HG03135 (cell line): ENCODE data around the gene DDIT4.
A peak's percentile ranks its signal among the peaks of the same experiment; 100 is the strongest.

Experiments used
- ATAC-seq: cut with Tn5 transposase; IDR thresholded peaks from one replicate; pipeline ENCODE4 v1.9.1; 2021; ENCODE audit warnings: mild to moderate bottlenecking, moderate library complexity; ENCODE audit not compliant: unreplicated experiment

The DDIT4 gene

DNA sequence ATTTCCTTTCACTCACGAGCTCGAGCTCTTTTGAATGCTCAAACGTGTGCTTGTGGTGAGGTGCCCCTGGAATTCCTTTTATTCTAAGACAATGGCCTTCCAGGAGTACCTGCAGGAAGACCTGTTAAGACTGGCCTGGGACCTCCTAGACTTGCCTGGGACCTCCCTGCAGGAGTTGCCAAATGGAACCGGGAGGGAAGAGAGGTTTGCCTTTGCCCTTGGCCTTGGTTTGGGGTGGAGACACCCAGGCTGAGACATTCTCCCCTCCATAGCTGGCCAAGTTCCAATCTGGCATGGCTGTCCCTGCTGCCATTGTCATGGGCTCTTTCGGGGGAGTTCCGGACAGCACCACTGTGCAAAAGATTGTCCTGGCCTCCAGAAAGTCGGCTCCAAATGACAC is 41.3 kb downstream of the DDIT4 start:
- no peak for ATAC-seq

DNA sequence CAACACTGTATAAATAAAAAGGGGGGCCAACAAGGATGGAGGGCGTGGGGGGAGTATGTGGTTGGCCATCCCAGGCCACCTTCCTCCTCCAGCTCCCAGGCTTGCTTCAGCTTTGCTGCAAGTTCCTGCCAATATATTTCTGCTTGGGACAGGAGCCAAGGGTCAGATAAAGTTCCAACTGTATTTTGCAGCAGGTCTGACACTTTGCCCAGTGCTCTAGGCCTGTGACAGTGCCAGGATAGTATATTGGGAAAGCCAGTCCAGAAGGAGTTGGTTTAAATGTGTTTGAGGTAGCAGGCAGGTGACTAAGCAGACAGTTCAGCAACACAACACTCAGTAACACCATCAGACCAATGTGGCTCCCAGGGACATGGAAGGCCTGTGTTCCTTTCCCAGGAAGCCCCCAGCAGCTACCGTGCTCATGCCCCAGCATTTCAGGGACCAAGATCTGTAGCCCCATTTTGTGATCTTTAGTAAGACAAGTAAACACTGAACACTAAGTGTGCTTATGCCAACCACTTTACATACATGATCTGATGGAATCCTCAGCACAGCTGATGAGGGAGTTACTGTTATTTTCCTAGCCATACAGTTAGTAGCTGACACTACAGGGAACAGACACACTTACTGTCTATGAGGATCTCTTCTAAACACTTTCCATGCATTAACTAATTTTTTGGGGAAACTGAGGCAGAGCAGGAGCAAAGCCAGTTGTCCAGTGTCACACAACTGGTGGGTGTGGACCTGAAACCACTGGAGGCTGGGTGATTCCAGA is 42.1 kb downstream of the DDIT4 start:
- no peak for ATAC-seq

DNA sequence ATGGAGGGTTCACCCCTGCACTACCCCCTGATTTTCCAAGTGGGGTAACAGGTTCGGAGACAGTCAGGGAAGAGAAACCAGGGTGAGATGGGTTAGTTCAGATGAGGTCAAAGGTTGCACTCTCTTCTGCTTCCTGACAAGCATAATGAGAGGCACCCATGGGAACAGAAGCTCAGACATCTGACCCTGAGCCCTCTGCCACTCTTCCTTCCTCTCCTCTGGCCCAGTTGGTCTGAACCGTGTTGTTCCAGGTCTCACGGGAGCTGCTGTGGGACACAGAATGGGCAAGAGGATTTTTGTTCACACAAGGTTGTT is 42.6 kb downstream of the DDIT4 start:
- no peak for ATAC-seq

DNA sequence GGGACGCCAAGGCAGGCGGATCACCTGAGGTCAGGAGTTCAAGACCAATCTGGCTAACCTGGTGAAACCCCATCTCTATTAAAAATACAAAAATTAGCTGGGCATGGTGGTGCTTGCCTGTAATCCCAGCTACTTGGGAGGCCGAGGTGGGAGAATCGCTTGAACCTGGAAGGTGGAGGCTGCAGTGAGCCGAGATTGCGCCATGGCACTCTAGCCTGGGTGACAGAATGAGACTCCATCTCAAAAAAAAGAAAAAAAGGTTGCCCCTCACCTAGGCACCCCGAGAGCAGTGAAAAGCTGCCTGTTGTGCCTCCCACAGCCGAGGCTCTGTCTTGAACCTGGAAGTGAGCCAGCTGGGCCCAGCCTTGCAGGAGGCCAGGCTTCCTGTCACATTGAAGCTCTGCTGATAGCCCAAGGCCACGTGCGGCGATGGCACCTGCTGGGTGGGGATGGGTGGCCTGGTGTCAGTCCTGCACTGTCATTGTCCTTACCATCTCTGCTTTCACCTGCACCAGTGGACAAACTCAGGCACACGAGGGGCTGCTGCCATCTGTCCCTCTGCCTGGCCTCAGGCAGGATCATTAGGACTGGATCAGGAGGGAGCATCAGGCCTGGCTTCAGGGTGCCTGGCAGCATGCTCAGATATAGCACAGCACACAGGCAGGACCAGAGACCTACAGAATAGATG is 43.2 kb downstream of the DDIT4 start:
- ATAC-seq, result no peak

DNA sequence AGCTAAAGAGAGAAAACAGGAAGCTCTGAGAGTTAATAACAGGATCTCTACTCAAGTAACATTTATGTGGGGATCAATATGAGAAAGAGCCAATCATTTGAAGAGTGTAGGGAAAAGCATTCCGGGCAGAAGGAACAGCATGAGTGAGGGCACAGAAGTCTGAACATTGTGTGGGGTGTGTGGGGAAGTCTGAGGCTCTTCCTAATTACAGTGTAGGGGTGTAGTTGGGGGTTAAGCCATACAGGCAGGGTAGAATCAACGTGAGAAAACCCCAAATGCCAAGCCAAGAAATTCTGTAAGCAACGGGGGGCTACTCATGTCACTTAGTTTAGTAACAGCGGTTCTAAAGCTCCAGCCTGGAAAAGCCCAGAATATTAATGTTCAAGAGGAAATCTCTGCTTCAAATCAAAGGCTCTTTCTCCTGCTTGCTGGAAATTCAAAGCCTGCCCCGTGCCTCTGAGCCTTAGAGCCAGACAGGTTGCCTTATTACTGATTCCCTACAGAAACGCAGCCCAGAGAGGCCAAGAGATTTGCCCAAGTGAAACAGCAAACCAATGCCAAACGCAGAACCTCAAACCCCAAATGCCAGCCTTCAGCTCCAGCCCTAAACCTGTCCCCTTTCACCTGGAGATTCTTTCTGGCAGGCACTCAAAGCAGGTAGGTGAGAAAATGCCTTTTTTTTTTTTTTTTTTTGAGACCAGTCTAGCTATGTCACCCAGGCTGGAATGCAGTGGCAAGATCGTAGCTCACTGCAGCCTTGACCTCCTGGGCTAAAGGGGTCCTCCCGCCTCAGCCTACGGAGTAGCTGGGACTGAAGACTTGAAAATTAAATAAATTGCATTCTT is 44.9 kb downstream of the DDIT4 start:
- no peak for ATAC-seq

DNA sequence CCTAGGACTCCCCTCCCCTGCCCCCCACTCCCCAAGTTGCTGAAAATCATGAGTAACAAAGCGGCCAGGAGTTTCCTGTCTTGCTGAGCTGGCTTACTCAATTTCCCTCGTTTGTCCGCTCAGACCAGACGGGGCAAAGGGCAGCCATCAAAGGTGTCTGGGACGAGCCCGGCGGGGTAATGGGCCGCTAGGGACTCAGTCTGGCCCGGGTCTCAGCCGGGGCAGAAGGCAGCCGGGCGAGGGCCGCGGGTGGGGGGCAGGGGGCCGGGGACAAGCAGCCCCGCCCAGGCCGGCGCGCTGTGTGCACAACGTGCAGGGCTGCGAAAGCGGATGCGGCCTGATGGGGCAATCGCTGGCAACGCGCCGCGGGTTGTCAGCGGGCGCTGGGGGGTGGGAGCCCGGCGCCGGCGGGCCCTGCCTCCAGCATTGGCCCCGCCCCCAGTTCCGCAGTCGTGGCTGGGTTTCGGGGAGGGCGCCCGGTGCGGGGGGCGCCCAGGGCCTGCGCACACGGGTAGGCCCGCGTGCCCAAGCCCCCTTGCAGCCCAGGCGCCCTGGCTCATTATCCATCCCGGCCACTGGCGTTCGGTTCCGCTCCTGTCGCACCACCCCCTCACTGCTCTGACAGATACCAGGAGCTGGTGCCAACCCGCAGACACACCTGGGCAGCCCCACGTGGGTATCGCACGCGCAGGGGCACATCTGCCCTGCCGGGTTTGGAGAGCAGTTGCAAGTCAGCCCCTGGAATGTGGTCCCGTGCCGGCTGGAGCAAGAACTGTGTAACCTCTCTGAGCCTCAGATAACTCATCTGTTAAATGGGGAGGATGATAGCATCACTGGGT is 45.9 kb downstream of the DDIT4 start:
- peak; percentile 45 for ATAC-seq

DNA sequence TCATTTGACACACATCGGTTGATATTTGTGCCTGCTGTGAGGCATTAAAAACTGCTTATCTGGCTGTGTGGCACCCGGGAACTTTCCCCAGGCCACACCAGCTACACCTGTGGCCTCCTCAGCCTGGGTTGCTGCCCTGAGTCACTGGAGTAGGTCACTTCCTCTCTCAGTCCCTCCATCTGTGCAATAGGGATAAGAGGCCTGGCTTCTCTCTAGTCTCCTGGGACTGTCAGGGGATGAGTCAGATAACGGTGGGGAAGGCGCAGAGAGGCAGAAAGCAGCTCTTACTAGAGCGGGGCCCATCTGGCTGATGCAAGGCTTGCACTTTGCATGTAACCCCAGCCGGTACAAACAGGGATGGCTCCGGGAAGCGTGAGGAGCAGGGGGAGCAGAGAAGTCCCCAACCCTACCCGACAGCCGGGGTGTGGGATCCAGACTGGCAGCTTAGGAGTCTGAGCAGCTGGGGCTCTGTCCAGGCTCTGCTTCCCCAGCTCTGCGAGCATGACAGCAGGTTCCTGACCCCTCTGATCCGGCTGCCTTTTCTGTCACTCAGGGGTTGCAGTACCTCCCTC is 47.0 kb downstream of the DDIT4 start:
- peak; percentile 66 for ATAC-seq

DNA sequence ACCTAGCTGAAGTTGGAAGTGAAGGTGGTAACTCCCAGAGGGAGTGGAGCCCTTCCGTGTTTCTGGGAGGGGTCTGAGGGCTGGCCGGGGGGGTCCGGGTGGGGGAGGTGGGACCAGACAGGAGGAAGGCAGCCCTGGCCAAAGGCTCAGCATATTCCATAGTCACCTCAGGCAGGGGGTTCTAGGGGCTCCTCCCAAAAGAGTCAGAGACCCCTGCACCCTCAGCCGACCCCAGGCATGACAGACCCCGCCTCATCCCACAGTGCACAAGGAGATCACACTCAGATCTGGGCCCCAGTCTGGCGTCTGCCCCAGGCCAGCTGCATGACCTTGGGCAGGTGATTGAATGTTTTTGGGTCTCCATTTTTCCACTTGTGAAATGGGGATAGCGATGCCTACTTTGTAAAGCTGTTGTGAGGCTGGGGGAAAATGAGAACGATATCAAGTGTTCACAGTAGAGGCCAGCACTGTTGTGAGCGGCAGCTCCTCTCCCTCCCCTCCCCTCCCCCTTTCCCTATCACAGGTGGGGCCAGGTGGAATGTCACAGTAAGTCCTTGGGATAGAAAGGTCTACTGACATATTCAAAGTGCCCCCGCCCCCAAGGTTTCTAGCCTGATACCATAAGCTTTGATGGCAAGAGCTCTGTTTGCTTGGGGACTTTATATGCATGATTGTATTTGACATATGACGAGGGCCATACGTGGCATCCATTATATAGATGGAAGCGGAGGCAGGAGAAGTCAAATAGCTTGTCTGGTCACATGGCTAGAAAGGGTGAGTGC is 47.7 kb downstream of the DDIT4 start:
- ATAC-seq, result no peak

DNA sequence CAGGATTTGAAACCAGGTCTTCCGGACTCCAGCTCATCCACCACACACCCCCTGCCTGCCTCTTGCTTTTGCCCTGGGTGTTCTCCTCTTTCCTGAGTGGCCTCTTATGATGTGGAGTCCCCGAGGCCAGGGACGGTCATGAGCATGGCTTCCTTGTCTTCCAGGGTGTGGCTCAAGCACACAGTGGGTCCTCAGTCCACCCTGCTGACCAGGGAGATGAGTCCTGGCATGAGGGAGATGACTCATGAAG is 48.2 kb downstream of the DDIT4 start:
- ATAC-seq, result no peak

DNA sequence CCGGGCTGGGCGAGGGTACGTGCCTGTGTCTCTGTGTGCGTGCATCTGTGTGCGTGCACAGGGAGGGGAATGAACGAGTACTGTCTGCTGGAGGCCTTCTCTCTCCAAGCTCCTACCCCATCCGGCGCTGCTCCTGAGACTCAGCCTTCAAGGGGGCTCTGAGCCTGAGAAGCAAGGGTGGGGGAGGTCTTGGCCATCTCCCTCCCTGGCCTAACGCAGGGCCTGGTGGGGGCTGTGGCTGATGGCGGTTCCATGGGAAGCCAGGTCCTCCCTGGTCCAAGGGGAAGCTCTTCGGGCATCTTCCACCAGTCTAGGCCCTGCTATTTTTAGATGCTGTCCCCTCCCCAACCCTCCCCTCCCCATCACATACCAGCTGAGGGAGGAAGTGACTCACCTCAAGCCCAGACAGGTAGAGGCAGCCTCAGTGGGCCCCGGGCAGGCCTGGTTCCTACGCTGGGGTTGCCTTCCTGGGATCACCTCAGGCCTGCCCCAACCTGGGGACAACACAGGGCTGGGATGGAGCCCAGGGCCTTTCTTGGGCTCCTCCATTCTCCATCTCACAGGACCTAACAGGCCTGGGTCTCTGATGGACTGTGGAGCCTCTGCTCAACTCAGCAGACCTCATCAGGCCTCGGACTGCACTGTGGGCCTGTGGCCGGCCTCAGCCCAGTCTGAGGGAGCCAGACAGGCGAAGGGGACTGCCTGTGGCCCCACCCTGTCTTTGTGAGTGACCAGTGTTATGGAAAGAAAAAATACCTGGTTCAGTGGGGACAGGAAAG is 48.7 kb downstream of the DDIT4 start:
- no peak for ATAC-seq

DNA sequence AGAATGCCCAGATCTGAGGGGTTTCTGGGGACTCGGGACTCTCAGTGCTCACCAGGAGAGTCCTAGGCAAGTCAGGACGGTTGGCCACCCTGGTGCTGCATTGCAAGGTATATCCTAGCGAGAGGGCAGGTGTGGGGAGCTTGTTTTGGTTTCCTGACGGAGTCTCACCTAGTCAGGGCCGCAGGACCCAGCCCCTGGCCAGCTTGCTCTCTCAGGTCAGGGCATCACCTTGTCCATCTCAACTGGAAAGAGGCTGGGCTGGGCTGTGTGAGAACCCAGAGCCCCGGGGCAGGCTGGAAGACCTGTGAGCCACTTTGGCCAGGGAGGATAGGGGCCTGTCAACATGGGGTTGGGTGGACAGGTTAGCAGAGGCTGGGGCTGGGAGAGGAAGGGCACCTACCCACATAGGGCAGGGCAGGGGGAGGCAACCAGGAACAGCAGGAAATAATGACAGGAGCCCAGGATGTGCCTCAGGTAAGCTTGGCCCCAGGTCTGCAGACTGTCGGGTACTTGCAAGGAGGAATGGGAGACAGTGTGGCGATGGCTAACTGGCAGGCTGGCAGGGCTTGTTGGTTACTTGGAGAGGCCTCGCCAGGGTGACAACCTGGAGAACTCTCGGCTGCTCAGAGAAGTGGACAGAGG is 49.5 kb downstream of the DDIT4 start:
- no peak for ATAC-seq

DNA sequence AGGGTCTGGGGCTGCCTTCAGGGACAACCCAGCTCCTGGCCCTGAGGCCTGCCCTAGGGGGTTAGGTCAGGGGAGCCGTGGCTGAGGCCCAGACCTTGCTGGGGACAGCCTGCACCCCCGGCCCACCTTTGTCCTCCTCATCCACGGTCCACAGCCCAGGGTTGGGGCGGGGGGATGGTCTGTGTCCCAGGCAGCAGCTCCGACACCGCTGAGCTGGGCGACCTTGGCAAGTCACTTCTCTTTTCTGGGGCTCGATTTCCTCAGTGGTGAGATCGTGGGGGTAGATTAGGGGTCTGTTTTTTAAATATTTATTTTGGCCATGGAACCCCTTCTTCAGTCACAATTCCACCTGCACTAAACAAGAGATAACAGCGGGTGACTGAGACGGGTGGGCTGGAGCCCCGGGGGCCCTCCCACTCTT is 50.1 kb downstream of the DDIT4 start:
- ATAC-seq, result no peak
